Kidney capillary endothelial cell (primary cell): ENCODE measurements around the gene TCEAL1.

Experiments
- DNase-seq: peaks from one replicate; pipeline ENCODE4 v3.0.0-alpha.2; 2018; ENCODE audit warnings: low spot score

Gene TCEAL1

DNA sequence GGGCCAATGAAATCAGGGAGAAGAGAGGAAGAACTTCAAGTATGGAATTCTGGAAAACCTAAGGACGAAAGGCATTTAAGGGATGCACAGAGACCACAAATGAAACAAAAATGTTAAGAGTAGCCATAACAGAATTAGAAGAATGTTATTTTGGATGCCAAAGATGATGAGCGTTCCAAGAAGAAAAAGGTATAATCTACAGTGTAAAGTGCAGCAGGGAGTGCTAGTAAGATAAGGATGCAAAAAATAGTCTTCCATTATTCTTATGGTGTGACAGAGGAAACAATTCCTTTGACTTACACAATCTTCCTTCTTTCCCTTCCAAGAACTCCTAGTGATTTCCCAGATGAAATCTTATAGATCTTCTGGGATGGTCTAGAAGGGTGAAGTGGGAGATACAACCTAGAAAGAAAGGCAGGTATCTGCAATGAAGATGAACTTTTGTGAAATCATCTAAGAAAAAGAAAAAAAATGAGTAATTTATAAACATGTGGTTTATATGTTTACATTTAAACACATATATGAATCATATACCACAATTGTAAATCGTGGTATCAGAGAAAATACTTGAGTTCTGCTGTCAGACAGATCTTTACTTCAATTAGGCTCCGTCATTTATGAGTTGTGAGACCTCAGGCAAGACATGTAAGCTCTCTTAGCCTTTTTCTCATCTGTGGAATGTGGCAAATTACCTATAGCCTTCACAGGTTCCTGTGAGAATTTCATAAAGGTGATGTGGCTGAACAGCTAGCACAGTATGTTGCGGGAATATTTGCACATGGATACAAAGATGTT lies 49.6 kb downstream of the TCEAL1 start:
- no peak for DNase-seq
